ENCODE measurements around the gene TAF11L6.
"Not testable (repeated sequence)": the region's sequence is repeated elsewhere in the genome, so short reads cannot be mapped to it uniquely, and the experiment has no call there.

TAF11L6 gene

DNA sequence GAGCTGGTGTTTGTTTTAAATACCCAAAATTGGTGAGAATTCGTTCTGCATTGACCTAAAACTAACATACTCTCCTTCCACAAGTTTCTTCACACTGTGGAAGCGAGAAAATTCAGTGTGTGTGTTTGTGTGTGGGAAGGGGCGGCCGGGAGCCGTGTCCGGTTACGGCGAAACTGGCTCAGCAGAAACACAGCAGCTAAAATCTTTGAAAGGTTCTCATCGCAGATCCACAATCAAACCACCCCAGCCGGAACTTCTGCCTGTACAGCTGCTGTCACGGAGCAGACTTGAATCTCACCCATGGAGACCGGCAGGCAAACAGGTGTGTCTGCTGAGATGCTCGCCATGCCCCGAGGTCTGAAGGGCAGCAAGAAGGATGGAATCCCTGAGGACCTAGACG is at the start of gene TAF11L6:
Gene TAF11L6, plus strand, starts transcription at position 301 of the 400 bp plus-strand sequence.
- H3K27ac ChIP-seq (ENCODE audit: low read length); H3K79me2 ChIP-seq (ENCODE audit: low read length); H3K9me3 ChIP-seq (ENCODE audit: insufficient read depth, low read length); H3K4me3 ChIP-seq (ENCODE audit: low read length); H2AFZ ChIP-seq (ENCODE audit: low read depth, low read length); H3K27me3 ChIP-seq (ENCODE audit: low read depth, low read length); H4K20me1 ChIP-seq (ENCODE audit: insufficient read depth, low read length); H3K4me1 ChIP-seq (ENCODE audit: low read length); H3K4me2 ChIP-seq (ENCODE audit: low read length); H3K36me3 ChIP-seq (replicated peaks; ENCODE audit: low read depth, low read length); H3K9ac ChIP-seq (ENCODE audit: low read length): not testable (repeated sequence)

DNA sequence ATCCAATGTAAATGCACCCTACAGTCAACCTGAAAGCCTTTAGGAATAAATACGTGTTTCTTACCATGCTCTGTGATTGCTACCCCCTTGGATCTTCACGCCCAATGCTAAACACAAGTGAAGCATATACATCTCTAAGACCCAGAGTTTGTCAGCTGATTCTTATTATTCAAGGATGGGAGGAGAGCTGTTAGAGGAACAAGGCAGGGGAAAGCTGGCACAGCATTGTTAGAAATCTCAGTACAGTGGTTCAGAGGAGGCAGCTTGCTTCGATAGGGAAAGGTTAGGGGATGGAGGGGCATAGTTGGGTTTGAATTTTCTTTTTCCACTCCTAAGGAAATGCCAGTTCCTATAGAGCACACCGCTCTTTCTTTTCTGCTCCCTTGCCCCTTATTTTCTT is 47.1 kb upstream of the TAF11L6 start:
- H3K4me1 ChIP-seq (ENCODE audit: low read length): peaks cover 11% of the 10 kb centered on the region
- H3K9ac ChIP-seq (ENCODE audit: low read length): no peak overlapping the region
- no peaks in the 10 kb centered on the region for H3K36me3 ChIP-seq (replicated peaks; ENCODE audit: low read depth, low read length)
- H3K27ac ChIP-seq (ENCODE audit: low read length): no peak overlapping the region
- H3K4me2 ChIP-seq (ENCODE audit: low read length): peak overlapping the region; percentile 15; the same call in 1 of the 2 replicates
- no peaks in the 10 kb centered on the region for H4K20me1 ChIP-seq (ENCODE audit: insufficient read depth, low read length)
- no peak for TF ChIP-seq EZH2phosphoT487 (IDR thresholded peaks at IDR 0.05; ENCODE audit: low read depth)
- no peak for TF ChIP-seq CTCF (IDR thresholded peaks at IDR 0.05; ENCODE audit: low read depth, low read length)
- H3K27me3 ChIP-seq (ENCODE audit: low read depth, low read length): peaks cover 6% of the 10 kb centered on the region
- no peaks in the 10 kb centered on the region for H3K9me3 ChIP-seq (ENCODE audit: insufficient read depth, low read length)
- no peak overlapping the region for H3K4me3 ChIP-seq (ENCODE audit: low read length)
- no peak overlapping the region for H2AFZ ChIP-seq (ENCODE audit: low read depth, low read length)
- H3K79me2 ChIP-seq (ENCODE audit: low read length): no peaks in the 10 kb centered on the region

- Histone ChIP-seq H3K9ac (ENCODE audit: low read length) (no peak overlapping the region), H3K4me1 (ENCODE audit: low read length) (peaks cover 9% of the 10 kb centered on the region), H3K79me2 (ENCODE audit: low read length) (no peaks in the 10 kb centered on the region), H3K4me2 (ENCODE audit: low read length) (no peak overlapping the region), H4K20me1 (ENCODE audit: insufficient read depth, low read length) (no peaks in the 10 kb centered on the region), H3K27me3 (ENCODE audit: low read depth, low read length) (peaks cover 6% of the 10 kb centered on the region), H3K27ac (ENCODE audit: low read length) (no peak overlapping the region), H2AFZ (ENCODE audit: low read depth, low read length) (no peak overlapping the region), H3K36me3 (replicated peaks; ENCODE audit: low read depth, low read length) (no peaks in the 10 kb centered on the region), H3K9me3 (ENCODE audit: insufficient read depth, low read length) (no peaks in the 10 kb centered on the region), H3K4me3 (ENCODE audit: low read length) (no peak overlapping the region)
- TF ChIP-seq EZH2phosphoT487 (IDR thresholded peaks at IDR 0.05; ENCODE audit: low read depth): no peak
- no peak for TF ChIP-seq CTCF (IDR thresholded peaks at IDR 0.05; ENCODE audit: low read depth, low read length)
These were observed 45.7 kb upstream of the TAF11L6 start for GRCh38 chr5:17482790-17483189.

DNA sequence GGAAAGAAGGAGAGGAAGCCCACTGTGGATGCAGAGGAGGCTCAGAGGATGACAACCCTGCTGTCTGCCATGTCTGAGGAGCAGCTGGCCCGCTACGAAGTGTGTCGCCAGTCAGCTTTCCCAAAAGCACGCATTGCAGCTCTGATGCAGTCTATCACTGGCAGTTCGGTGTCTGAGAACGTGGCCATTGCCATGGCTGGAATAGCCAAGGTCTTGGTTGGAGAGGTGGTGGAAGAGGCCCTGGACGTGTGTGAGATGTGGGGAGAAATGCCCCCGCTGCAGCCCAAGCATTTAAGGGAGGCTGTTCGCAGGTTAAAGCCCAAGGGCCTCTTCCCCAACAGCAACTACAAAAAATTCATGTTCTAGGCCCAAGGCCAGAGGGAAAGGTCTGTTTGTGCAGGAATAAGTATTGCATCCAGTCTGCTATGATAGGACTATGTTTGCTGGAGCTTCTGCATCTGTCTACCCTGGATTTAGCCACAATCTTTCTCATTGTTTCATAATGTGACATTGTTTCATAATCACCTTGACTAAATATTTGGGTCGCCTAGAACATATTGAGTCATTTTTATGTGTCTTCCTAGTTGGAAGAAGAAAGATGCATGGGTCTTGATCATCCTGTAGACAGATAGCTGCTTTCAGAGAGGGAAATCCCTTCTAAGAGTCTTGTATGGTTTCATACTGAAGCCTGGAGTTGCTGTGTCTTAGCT is 41.9 kb upstream of the TAF11L6 start:
- H2AFZ ChIP-seq (ENCODE audit: low read depth, low read length); H3K4me1 ChIP-seq (ENCODE audit: low read length); H3K4me2 ChIP-seq (ENCODE audit: low read length); H3K4me3 ChIP-seq (ENCODE audit: low read length); H3K27me3 ChIP-seq (ENCODE audit: low read depth, low read length); H3K36me3 ChIP-seq (replicated peaks; ENCODE audit: low read depth, low read length); H3K9me3 ChIP-seq (ENCODE audit: insufficient read depth, low read length); H3K79me2 ChIP-seq (ENCODE audit: low read length); H4K20me1 ChIP-seq (ENCODE audit: insufficient read depth, low read length); H3K27ac ChIP-seq (ENCODE audit: low read length); H3K9ac ChIP-seq (ENCODE audit: low read length): not testable (repeated sequence)

DNA sequence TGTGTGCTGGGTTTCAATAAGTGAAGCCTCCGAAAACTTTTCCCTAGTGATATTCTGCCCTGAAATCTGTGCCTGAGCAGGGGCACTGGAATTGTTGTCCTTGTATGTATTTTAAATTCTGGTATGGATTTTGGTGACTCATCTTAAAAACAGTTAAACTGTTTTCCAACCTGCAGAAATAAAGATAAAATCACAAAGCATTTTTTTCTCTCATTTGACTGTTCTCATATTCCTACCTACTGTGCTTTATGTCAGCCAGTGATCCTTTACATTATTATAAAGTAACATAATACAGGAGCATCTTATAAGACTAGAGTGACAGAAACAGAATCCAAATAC is 41.3 kb upstream of the TAF11L6 start:
- Histone ChIP-seq H3K9ac (ENCODE audit: low read length) (no peak overlapping the region), H3K79me2 (ENCODE audit: low read length) (no peaks in the 10 kb centered on the region), H4K20me1 (ENCODE audit: insufficient read depth, low read length) (no peaks in the 10 kb centered on the region), H3K4me3 (ENCODE audit: low read length) (no peak overlapping the region), H3K27ac (ENCODE audit: low read length) (no peak overlapping the region), H3K27me3 (ENCODE audit: low read depth, low read length) (no peaks in the 10 kb centered on the region), H3K4me2 (ENCODE audit: low read length) (no peak overlapping the region), H3K36me3 (replicated peaks; ENCODE audit: low read depth, low read length) (no peaks in the 10 kb centered on the region), H2AFZ (ENCODE audit: low read depth, low read length) (no peak overlapping the region), H3K9me3 (ENCODE audit: insufficient read depth, low read length) (no peaks in the 10 kb centered on the region), H3K4me1 (ENCODE audit: low read length) (peaks cover 4% of the 10 kb centered on the region; the same call in 1 of the 2 replicates)
- TF ChIP-seq EZH2phosphoT487 (IDR thresholded peaks at IDR 0.05; ENCODE audit: low read depth): no peak
- no peak for TF ChIP-seq CTCF (IDR thresholded peaks at IDR 0.05; ENCODE audit: low read depth, low read length)

- not testable (repeated sequence) for H3K79me2 ChIP-seq (ENCODE audit: low read length); H3K4me2 ChIP-seq (ENCODE audit: low read length); H3K36me3 ChIP-seq (replicated peaks; ENCODE audit: low read depth, low read length); H2AFZ ChIP-seq (ENCODE audit: low read depth, low read length); H3K27me3 ChIP-seq (ENCODE audit: low read depth, low read length); H3K4me1 ChIP-seq (ENCODE audit: low read length); H3K27ac ChIP-seq (ENCODE audit: low read length); H3K4me3 ChIP-seq (ENCODE audit: low read length); H3K9ac ChIP-seq (ENCODE audit: low read length); H3K9me3 ChIP-seq (ENCODE audit: insufficient read depth, low read length); H4K20me1 ChIP-seq (ENCODE audit: insufficient read depth, low read length)
These were observed 37.2 kb upstream of the TAF11L6 start for GRCh38 chr5:17491257-17491656.
